HPDE6-E6E7 (cell line): Measurements from ENCODE around the gene FGF18.
A peak's percentile ranks its signal among the peaks of the same experiment; 100 is the strongest.

Source experiments
- DNase-seq: peaks from one replicate; pipeline ENCODE4 v3.0.0; 2011; ENCODE audit warnings: missing footprints; ENCODE audit errors: extremely low spot score

The FGF18 gene

DNA sequence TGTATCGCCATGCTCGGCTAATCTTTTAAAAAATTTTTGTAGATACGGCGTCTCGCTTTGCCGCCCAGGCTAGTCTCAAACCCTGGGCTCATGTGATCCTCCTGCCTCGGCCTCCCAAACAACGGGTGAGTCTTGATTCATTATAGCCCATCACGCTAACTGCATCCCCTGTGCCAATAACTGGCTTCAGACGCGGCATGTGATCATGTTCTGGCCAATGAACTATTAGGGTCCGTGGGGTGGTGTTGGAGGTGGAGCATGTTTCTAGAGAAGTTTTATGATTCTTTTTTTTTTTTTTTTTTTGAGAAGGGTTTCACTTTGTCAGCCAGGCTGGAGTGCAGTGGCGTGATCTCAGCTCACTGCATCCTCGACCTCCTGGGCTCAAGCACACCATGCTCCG, 51.0 kb downstream of the FGF18 start:
- no peak for DNase-seq

DNA sequence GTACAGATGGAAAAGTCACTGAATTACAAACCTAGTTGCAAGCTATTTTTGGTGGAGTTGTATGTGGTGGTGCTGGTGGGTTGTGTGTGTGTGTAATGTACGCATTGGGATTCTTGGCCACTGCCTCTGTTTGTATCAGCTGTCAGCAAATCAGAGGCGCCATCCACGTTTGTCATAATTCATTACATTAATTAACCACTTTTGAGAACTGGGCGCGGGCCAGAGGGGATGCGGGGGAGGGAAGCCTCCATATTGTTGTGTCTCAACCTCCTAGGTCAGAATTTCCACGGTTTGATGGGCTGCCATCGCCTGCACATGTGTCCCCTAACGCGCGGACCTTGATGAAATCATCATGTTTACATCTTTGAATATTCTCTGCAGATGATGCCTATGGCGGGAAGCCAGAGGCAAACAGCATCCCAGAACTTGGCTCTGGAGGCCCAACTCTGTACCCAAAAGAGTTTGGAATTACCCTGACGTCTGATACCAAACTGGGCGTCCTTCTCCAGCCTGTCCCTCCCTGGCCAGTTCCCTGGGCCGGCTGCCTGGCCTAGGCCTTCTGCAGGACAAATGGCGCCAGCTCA, 54.9 kb downstream of the FGF18 start:
- DNase-seq, result no peak

GRCh38 chr5:171475596-171475995, 56.1 kb downstream of the FGF18 start:
- DNase-seq, result no peak

DNA sequence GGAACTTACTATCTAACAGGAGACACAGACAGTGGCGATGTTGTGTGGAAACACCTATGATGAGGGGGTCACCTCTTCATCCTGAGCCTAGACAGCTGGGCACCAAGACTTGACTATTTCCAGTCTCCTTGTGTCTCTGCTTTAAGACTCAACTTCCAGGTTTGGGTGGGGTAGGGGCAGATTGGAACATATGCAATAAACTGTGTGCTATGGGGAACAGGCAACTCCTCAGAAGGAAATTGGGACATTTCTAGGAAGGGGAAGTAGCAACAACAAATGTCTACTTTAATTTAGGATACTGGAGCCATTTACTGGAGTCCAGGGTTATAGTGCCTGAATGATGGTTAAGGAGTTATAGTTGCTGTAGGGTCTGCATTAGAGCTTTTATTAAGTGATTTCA, 57.3 kb downstream of the FGF18 start:
- no peak for DNase-seq

DNA sequence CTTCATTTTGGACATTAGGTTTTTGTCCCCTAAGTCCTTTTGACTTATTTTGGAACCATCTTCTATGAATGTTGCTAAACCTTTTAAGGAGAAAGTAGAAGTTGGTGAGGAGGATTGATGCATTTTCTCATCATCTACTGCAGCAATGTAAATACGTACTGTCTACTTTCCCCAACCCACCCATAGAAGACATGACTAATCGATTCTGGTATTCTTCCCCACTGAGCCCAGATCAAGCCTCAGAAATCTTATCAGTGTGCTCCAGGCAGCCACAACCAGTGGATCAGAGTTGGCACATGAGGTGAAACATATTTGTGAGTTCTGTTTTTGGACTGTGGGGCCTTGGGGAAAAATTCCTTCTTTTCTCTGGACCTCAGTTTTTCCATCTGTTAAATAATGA, 57.7 kb downstream of the FGF18 start:
- no peak for DNase-seq

DNA sequence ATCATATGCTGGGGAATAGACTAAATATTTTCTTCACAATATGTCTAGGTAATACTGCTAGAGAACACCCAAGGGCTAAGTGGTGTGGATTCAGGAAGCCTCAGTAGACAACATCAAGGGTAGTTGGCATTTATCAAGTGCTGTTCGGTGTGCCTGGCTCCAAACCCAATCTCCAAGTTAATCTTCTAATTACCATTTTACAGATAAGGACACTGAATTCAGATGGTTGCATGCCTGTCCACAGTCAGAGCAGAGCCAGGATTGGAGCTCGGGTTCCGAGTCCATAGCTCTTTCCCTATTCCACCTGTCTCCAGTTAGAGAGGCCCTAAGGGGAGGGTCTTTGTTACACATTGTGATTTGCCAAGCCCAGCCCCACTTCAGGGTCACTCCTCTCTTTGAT, 58.2 kb downstream of the FGF18 start:
- DNase-seq, result no peak

GRCh38 chr5:171478946-171479775, 59.7 kb downstream of the FGF18 start:
- no peak for DNase-seq

DNA sequence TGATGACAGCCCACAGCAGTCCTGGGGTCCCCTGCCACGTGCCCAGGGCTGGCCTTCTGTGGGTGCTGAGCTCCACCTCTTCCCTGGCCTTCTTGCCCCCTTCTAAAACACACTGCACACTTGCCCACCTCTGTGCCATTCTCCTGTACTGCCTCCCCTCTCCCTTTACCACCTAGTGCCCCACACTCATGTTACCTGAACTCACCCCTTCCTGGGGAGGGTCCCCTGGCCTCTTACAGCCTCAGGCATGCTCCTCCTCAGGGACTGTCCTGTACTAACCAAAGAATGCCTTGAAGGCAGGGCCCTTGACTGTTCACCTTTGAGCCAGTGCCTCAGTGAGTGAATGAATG, 60.3 kb downstream of the FGF18 start:
- no peak for DNase-seq

DNA sequence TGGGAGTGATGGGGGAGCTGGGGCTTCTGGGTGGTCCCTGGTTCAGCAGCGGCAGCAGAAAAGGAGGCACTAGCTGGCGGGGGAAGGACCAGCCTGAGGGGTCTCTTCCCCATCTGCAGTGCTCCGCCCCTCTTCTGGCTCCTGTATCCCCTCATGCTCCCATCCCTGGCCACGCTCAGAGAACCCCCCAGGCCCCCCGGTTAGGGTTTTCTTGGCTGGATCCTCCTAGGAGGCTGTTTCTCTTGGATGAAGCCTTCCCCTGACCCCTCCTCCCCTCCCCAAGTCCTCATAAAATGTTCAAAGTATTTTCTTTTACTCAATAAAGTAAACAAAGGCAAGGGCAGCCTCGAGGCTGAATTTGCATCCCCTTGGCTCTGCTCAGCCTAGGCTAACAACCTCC, 60.8 kb downstream of the FGF18 start:
- no peak for DNase-seq

DNA sequence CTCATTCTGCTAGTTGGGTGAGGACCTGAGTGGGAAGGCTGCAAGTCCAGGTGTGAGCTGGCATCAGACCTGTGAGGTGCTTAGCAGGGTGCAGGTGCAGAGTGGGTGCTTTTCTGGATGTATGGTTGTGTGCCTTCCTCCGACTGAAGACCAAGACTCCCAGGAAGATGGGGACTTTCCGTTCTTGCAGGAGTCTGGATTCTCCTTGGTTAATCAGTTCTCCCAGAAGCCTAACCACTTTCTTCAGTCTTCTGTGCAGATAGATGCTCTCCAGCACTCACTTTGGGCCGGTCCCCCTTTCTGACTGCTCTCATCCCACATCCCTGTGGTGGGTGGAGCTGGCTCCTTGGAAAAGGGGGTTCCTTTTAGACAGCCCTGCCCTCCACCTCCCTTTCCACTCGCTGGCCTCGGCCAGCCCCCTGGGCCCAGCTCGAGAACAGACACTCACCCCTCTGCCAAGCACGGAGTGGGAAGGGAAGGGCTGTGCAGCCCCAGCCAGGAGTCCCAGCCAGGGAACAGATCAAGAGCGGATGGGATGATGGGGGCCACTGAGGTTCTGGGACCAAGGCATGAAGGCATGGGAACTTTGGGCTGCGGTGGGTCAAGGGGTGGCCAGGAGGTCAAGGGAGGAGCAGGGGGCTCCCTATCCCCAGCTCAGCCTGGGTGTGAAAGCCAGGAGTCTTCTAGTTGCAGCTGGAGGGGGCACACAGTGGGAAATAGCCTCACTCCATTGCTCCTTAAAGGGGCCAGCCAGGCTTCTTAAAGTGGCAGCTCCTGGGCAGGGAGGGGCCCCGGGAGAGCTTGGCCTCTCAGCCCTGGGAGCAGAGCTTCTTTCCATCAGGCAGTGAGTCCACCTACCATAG, 62.4 kb downstream of the FGF18 start:
- no peak for DNase-seq

- no peak for DNase-seq
Observed at GRCh38 chr5:171482434-171482730, 62.9 kb downstream of the FGF18 start.

GRCh38 chr5:171483551-171484135, 64.2 kb downstream of the FGF18 start:
- no peak for DNase-seq

- peak; percentile 28 for DNase-seq
Observed at GRCh38 chr5:171484460-171484899, 65.0 kb downstream of the FGF18 start.

DNA sequence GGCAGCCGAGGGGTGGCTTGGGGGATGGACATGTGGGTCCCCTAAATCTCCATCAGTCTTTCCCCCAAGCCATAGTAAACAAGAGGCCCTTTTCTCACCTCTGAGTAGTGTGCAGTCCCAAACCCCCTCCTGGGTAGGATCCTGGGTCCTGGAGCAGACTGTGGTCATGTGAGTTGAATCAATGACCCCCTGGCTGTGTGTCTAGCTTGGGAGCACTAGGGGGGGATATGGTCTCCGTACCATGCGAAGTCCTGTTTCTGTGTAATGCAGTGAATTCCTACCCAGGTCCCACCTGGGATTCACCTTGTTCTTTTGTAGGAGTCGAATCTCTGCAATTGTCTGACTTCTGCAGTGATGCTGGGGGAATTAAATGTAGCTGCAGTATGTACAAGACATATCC, 66.2 kb downstream of the FGF18 start:
- DNase-seq, result no peak

DNA sequence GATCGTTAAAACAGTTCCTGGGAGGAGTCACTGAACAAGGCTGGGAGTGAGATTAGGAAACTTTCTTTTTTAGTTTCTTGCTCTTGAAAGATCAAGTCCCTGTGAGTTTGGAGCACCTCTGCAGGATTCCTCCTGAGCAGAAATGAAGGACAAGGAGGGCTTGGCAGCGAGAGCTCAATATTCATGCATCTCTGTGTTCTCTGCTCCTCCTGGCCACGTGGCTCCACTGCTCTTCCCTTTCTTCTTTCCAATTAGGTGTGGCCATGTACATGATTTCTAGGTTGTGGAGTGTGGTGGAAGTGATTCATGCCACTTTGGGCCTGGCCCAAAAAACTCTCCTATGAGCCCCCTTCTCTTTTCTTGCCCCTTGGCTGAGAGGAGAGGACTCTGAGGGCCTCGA, 67.2 kb downstream of the FGF18 start:
- no peak for DNase-seq

- no peak for DNase-seq
Observed at GRCh38 chr5:171488876-171489275, 69.4 kb downstream of the FGF18 start.

- DNase-seq, result no peak
Observed at GRCh38 chr5:171492781-171493180, 73.3 kb downstream of the FGF18 start.

GRCh38 chr5:171493646-171494393, 74.4 kb downstream of the FGF18 start:
- DNase-seq, result no peak

- peak; percentile 51 for DNase-seq
Observed at GRCh38 chr5:171494452-171495121, 75.1 kb downstream of the FGF18 start.

DNA sequence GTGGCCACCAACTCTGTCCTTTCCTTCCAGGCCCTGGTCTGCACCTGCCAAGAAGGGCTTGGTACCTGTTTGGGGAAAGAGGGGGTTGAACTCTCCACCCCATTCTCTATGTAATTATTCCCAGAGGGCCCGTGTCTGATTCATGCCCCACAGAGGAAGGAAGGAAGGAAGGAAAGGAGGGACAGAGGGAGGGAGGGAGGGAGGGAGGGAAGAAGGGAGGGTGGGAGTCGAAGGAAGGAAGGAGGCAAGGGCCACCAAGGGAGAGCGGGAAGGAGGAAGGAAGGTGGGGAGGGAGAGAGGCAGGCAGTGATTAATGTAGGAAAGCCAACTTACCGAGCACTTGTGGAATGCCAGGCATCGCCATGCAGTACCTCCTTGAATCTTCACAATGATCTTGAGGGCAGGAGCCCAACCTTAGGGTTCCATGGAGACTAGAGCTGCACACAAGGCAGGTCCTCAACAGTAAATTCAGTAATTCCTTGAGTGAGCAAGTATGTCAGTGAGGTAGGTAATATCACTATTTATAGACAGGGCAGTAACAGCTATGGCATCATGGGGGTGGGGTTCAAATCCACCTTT, 75.8 kb downstream of the FGF18 start:
- DNase-seq, result no peak

GRCh38 chr5:171496456-171496855, 77.0 kb downstream of the FGF18 start:
- no peak for DNase-seq
